Lower lobe of right lung (tissue), 2 donors: Measurements from ENCODE around the gene NT5C3B. TPM values are rescaled to one million over a fixed set of nuclear protein-coding genes. Genes with fewer than 3 reads are reported as not detected.
"Not testable (repeated sequence)": the region's sequence is repeated elsewhere in the genome, so short reads cannot be mapped to it uniquely, and the experiment has no call there.

Source experiments
- ATAC-seq, 2 donors: fragments of 200-7000 bp; cut with Tn5 transposase; one replicate each; pipeline ENCODE4 v1.9.1; 2020 to 2022; ENCODE audit warnings: mild to moderate bottlenecking in 2 of 2, moderate library complexity in 2 of 2
- DNase-seq: peaks from one replicate; pipeline ENCODE4 v3.0.0-alpha.2; 2020
- H3K27ac ChIP-seq: fragments of 200-600 bp; one replicate; pipeline ENCODE4 v1.8.0; 2022
- H3K27me3 ChIP-seq: fragments of 200-600 bp; one replicate; pipeline ENCODE4 v1.8.0; 2022; ENCODE audit warnings: low read depth
- H3K36me3 ChIP-seq: fragments of 200-600 bp; one replicate; pipeline ENCODE4 v1.8.0; 2022; ENCODE audit warnings: mild to moderate bottlenecking
- H3K4me1 ChIP-seq: fragments of 200-600 bp; one replicate; pipeline ENCODE4 v1.8.0; 2022
- H3K4me3 ChIP-seq: fragments of 200-600 bp; one replicate; pipeline ENCODE4 v1.8.0; 2022; ENCODE audit warnings: mild to moderate bottlenecking
- H3K9me3 ChIP-seq: fragments of 200-600 bp; one replicate; pipeline ENCODE4 v1.8.0; 2022
- intact Hi-C: fragments of 100-400 bp; cut with DNase I; formaldehyde crosslinking; loops from one replicate; pipeline ENCODE4 v1.11.0; 2022
- total RNA-seq: library from RNA; stranded (reverse); fragmentation: NEBNext Ultra II Directional; extraction: Animal tissue kit (Norgen Biotek cat#: 25700); gene quantifications from one replicate; pipeline ENCODE4 v1.2.1, GENCODE V29; 2021
- TF ChIP-seq, protein P1 (sequence below): fragments of 200-600 bp; IDR thresholded peaks from one replicate; pipeline ENCODE4 v1.8.0; 2022; ENCODE audit warnings: antibody characterized with exemption, mild to moderate bottlenecking
- donor health status: DM: no; HTN: yes; CAD: no; lungs with severe emphysema.

Gene NT5C3B
- total RNA-seq, 1 donor from 2014 or later: 32.0 TPM

DNA sequence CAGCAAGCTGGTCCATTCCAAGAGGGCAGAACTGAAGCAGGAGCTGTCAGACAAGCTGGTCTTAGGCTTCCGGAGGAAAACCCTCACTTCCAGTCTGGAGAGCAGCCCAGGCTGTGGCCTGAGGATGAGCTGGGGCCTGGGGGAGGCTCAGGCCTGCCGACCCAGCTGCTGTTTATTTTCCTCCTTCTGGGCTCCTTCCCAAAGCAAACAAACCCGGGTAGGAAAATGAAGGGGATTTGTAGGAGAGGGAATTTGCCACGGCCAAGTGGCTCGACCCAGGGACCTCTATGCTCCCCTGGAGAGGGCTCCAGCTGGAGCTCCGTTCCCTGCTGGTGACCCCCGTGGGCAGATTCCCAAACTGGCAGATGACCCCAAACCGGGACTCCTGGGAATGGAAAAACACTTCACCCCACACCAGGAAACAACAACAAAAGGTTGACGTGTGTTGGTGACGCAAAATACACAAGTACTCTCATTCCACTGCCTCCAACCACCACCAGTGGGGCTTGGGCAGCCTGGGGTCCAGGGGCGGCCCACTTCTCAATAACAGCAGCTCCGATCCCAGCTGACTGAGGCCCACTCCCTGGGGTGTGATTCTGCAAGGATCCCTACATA lies 58.4 kb downstream of the NT5C3B start:
- Histone ChIP-seq H3K4me1 (peaks cover 91% of the 10 kb centered on the region), H3K4me3 (no peak overlapping the region)
- TF ChIP-seq, protein P1, sequence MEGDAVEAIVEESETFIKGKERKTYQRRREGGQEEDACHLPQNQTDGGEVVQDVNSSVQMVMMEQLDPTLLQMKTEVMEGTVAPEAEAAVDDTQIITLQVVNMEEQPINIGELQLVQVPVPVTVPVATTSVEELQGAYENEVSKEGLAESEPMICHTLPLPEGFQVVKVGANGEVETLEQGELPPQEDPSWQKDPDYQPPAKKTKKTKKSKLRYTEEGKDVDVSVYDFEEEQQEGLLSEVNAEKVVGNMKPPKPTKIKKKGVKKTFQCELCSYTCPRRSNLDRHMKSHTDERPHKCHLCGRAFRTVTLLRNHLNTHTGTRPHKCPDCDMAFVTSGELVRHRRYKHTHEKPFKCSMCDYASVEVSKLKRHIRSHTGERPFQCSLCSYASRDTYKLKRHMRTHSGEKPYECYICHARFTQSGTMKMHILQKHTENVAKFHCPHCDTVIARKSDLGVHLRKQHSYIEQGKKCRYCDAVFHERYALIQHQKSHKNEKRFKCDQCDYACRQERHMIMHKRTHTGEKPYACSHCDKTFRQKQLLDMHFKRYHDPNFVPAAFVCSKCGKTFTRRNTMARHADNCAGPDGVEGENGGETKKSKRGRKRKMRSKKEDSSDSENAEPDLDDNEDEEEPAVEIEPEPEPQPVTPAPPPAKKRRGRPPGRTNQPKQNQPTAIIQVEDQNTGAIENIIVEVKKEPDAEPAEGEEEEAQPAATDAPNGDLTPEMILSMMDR: no peak

DNA sequence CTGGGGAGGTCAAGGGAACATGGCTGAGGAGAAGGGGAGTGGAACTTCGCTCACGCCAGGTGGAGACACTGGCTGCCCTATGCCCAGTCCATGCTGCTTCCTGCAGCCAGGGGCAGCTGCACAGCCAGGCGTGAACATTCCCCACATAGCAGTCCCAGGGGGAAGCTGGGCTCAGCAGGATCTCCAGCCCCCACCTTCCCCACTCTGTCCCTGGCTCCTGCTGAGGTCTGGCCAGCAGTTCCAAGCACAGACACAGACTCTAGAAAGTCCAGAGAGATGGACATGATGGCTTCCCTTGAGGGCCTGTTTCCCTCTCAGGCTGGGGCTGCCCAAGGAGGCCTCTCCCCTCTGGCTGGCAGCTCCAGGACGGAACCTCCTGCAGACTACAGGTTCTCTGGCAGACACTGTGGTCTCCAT lies 58.9 kb downstream of the NT5C3B start:
- peaks cover 5% of the 10 kb centered on the region for H3K36me3 ChIP-seq
- no peak for DNase-seq
- no peaks in the 10 kb centered on the region for H3K27me3 ChIP-seq
- TF ChIP-seq, protein P1: no peak
- no peaks in the 10 kb centered on the region for H3K9me3 ChIP-seq
- H3K27ac ChIP-seq: peak overlapping the region; percentile 83
- intact Hi-C loops: no loop called here
- peaks cover 91% of the 10 kb centered on the region for H3K4me1 ChIP-seq
- peak; percentile 37 to 52 for ATAC-seq
- H3K4me3 ChIP-seq: no peak overlapping the region

More for the DNA sequence above, 58.4 kb downstream of the NT5C3B start:
- peak overlapping the region; percentile 83 for H3K27ac ChIP-seq
- peaks cover 2% of the 10 kb centered on the region for H3K36me3 ChIP-seq
- DNase-seq: peak; percentile 71
- H3K27me3 ChIP-seq: no peaks in the 10 kb centered on the region
- ATAC-seq: peak; percentile 82 to 85
- intact Hi-C loops: no loop called here
- no peaks in the 10 kb centered on the region for H3K9me3 ChIP-seq

DNA sequence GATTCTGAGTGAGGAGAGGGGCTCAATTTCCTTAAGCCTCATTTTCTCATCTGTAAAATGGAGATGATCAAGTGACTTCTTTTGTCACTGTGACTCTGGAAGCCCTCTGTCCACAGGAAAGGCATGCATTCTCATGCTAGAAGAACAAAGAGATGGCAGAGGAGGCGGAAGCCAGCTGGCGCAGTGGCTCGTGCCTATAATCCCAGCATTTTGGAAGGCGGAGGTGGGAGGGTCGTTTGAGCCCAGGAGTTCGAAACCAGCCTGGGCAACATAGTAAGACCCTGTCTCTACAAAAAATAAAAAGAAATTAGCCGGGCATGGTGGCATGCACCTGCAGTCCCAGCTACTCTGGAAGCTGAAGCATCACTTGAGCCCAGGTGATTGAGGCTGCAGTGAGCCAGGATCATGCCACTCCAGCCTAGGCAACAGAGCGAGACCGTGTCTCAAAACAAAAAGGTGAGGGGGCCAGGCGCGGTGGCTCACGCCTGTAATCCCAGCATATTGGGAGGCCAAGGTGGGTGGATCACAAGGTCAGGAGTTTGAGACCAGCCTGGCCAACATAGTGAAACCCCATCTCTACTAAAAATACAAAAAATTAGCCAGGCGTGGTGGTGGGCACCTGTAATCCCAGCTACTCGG lies 59.7 kb downstream of the NT5C3B start:
- H3K4me1 ChIP-seq: peaks cover 89% of the 10 kb centered on the region
- intact Hi-C loops, DNase-seq, H3K36me3 ChIP-seq, H3K4me3 ChIP-seq, ATAC-seq, H3K27me3 ChIP-seq, H3K9me3 ChIP-seq: not testable (repeated sequence)
- H3K27ac ChIP-seq: peak overlapping the region; percentile 83

DNA sequence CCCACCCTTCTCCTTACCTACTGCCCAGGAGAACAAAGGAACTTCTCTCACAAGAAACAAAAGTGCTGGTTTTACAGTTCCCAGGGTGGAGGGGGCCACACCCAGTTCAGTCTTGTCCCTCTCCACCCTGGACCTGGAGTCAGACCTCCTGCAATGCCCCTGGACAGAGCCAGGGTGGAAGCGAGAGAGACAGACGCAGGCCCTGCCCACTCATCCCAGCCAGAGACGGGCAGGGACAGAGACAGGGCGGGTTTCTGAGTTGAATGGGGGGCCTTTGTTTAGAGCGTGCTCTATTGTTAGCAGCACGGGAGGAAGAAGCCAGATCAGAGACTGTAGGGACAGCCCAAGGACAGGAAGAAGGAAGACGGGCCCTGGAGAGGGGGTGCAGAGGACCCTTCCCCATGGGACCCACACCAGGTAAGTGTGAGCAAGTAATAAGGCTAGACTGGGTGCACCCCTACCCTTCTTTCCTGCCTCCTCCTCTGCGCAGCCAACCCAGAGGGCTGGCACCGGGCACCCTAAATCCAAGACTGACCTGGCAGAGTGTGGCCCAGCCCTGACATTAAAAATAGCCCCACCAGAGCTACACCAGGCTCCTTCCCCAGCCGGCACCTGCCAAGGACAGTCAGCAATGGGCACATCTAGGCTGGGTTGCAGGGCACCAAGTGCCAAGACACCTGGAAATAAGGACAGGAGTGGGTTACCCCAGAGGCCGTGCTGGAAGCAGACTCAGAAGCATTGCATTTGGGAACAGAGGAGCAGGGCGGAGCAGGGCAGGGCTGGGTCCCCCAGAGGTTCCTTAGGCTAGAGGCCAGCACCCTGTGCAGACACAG lies 60.4 kb downstream of the NT5C3B start:
- intact Hi-C loops: no loop called here
- Histone ChIP-seq H3K4me1 (peaks cover 86% of the 10 kb centered on the region), H3K36me3 (peaks cover 15% of the 10 kb centered on the region), H3K9me3 (no peaks in the 10 kb centered on the region), H3K4me3 (peak overlapping the region; percentile 0), H3K27ac (peak overlapping the region; percentile 83), H3K27me3 (no peaks in the 10 kb centered on the region)
- no peak for DNase-seq
- TF ChIP-seq, protein P1: no peak
- ATAC-seq: no peak

Other genes starting within 250 kb of the NT5C3B start
- not detected for gene KRT14, start 249.3 kb downstream of the NT5C3B start, total RNA-seq
- gene KRT16, start 223.5 kb downstream of the NT5C3B start, total RNA-seq: not detected
- 2.6 TPM for gene KRT17, start 211.7 kb downstream of the NT5C3B start, total RNA-seq
- 943 TPM for gene EIF1, start 147.3 kb downstream of the NT5C3B start, total RNA-seq
- gene GAST, start 123.9 kb downstream of the NT5C3B start, total RNA-seq: not detected
- gene HAP1, start 101.6 kb downstream of the NT5C3B start, total RNA-seq: 0.62 TPM
- 92.5 TPM for gene JUP, start 49.5 kb downstream of the NT5C3B start, total RNA-seq
- 9.2 TPM for gene P3H4, start 24.3 kb downstream of the NT5C3B start, total RNA-seq
- 27.4 TPM for gene FKBP10, start 23.2 kb downstream of the NT5C3B start, total RNA-seq
- gene KLHL10, start 1.6 kb upstream of the NT5C3B start, total RNA-seq: 0.50 TPM
- 12.3 TPM for gene KLHL11, start 29.2 kb upstream of the NT5C3B start, total RNA-seq
- gene ACLY, start 82.7 kb upstream of the NT5C3B start, total RNA-seq: 105 TPM
- gene ODAD4, start 94.4 kb upstream of the NT5C3B start, total RNA-seq: 5.4 TPM
- gene CNP, start 130.6 kb upstream of the NT5C3B start, total RNA-seq: 46.3 TPM
- gene DNAJC7, start 181.2 kb upstream of the NT5C3B start, total RNA-seq: 82.0 TPM
- 27.1 TPM for gene NKIRAS2, start 183.9 kb upstream of the NT5C3B start, total RNA-seq
- gene C17orf113, start 214.4 kb upstream of the NT5C3B start, total RNA-seq: 0.89 TPM